Esophagus muscularis mucosa (tissue), 4 donors: Measurements from ENCODE around the gene CALHM1. TPM values are rescaled to one million over a fixed set of nuclear protein-coding genes. Genes with fewer than 3 reads are reported as not detected.

ENCODE experiments used
- DNase-seq: peaks from one replicate; pipeline ENCODE4 v3.0.0-alpha.2; 2017; ENCODE audit errors: extremely low spot score
- H3K27ac ChIP-seq, 4 donors: fragments of 200-600 bp; sonication (generic); replicated peaks in 1 of 4; 1 replicate in 3 of 4; 2 replicates in 1 of 4; pipeline ENCODE4 v1.5.1; 2016 to 2019; ENCODE audit warnings: mild to moderate bottlenecking in 1 of 4
- H3K27me3 ChIP-seq, 4 donors: fragments of 200-600 bp; sonication (generic); one replicate each; pipeline versions ENCODE4 v1.5.1 to v1.6.0; 2016 to 2019
- H3K36me3 ChIP-seq, 4 donors: fragments of 200-600 bp; sonication (generic); one replicate each; pipeline ENCODE4 v1.5.1; 2016 to 2019
- H3K4me1 ChIP-seq, 4 donors: fragments of 200-600 bp; sonication (generic); one replicate each; pipeline ENCODE4 v1.5.1; 2016 to 2019
- H3K4me3 ChIP-seq, 4 donors: fragments of 200-600 bp; sonication (generic); 1 replicate in 2 of 4; 2 replicates in 2 of 4; pipeline ENCODE4 v1.5.1; 2016 to 2019; ENCODE audit warnings: mild to moderate bottlenecking in 4 of 4, moderate library complexity in 1 of 4
- H3K9me3 ChIP-seq, 4 donors: fragments of 200-600 bp; sonication (generic); 1 replicate in 3 of 4; 2 replicates in 1 of 4; pipeline ENCODE4 v1.5.1; 2016 to 2019
- EP300 ChIP-seq: sonication (generic); formaldehyde crosslinking; IDR thresholded peaks from one replicate; pipeline ENCODE4 v1.6.1; 2017; ENCODE audit warnings: antibody characterized with exemption
- POLR2A ChIP-seq: fragments of 450-650 bp; IDR thresholded peaks from one replicate; pipeline ENCODE4 v1.6.1; 2017; ENCODE audit warnings: antibody characterized with exemption, moderate library complexity, mild to moderate bottlenecking, low read depth
- POLR2AphosphoS5 ChIP-seq, 2 donors: sonication (generic); formaldehyde crosslinking; IDR thresholded peaks; one replicate each; pipeline ENCODE4 v1.6.1; 2017; ENCODE audit warnings: antibody characterized with exemption in 2 of 2
- WGBS: methylation state at CpG from one replicate; pipeline ENCODE4 v1.1.5; 2018; 5-methylcytosine and 5-hydroxymethylcytosine counted together
- intact Hi-C: fragments of 100-400 bp; cut with DNase I; formaldehyde crosslinking; loops from one replicate; pipeline ENCODE4 v1.15.1; 2023
- total RNA-seq, 4 donors: library from RNA; depleted of rRNA; stranded (reverse); fragments of >200 nt; gene quantifications; one replicate each; pipeline versions ENCODE4 v1.1.0 to v1.2.1, GENCODE V29; 2016
- TF ChIP-seq, protein P1 (sequence below), 3 experiments: fragments of 200-600 bp in 2 of 3; fragments of 450-650 bp in 1 of 3; sonication (generic) in 2 of 3; IDR thresholded peaks; one replicate each; pipeline ENCODE4 v1.5.1; 2017 to 2019; ENCODE audit warnings: antibody characterized with exemption in 3 of 3, mild to moderate bottlenecking in 2 of 3, moderate library complexity in 1 of 3

CALHM1 gene
- total RNA-seq, 4 donors from 2014 or later, result not detected

GRCh38 chr10:103457896-103458583, 660 bp downstream of the CALHM1 start:
- Histone ChIP-seq H3K4me1 (peaks cover 0 to 3% (median under 1%) of the 10 kb centered on the region in 4 donors), H3K4me3 (no peak overlapping the region), H3K27ac (no peak overlapping the region), H3K27me3 (no peaks in the 10 kb centered on the region), H3K9me3 (no peaks in the 10 kb centered on the region), H3K36me3 (no peaks in the 10 kb centered on the region)
- WGBS, result 98% methylated on average over 14 of the region's 39 CpGs
- TF ChIP-seq POLR2AphosphoS5 (IDR thresholded peaks at IDR 0.05), result no peak
- no peak for TF ChIP-seq EP300
- TF ChIP-seq POLR2A, result no peak
- TF ChIP-seq, protein P1, sequence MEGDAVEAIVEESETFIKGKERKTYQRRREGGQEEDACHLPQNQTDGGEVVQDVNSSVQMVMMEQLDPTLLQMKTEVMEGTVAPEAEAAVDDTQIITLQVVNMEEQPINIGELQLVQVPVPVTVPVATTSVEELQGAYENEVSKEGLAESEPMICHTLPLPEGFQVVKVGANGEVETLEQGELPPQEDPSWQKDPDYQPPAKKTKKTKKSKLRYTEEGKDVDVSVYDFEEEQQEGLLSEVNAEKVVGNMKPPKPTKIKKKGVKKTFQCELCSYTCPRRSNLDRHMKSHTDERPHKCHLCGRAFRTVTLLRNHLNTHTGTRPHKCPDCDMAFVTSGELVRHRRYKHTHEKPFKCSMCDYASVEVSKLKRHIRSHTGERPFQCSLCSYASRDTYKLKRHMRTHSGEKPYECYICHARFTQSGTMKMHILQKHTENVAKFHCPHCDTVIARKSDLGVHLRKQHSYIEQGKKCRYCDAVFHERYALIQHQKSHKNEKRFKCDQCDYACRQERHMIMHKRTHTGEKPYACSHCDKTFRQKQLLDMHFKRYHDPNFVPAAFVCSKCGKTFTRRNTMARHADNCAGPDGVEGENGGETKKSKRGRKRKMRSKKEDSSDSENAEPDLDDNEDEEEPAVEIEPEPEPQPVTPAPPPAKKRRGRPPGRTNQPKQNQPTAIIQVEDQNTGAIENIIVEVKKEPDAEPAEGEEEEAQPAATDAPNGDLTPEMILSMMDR (IDR thresholded peaks at IDR 0.05), result no peak
- DNase-seq, result no peak
- intact Hi-C loops, result no loop called here

DNA sequence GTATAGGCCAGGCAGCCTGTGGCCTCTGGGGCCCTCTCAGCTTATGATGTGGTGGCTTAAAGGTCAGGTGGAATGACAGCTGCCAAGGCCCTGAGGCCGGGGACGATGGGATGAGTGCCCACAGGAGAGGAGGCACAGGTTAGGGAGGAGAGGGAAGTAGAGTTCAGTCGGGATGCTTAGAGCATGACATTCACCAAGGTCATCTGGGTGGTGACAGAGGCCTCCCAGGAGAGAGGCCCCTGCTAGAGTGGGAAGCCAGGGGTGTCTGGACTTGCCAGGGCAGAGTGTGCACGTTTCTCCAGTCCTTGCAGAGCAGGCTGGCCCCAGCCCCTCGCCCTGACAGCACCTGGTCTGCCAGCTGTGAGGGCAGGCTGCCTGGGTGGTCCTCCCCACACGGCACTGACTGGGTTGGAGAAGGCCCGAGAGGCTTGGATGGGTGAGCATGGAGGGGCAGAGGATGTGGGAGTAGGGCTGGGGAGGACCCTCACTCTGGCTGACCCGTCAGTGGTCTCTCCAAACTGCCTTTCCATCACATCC, 1.5 kb downstream of the CALHM1 start:
- Histone ChIP-seq H3K27ac (no peak overlapping the region), H3K4me3 (no peak overlapping the region), H3K4me1 (peaks cover 0 to 11% (median 8%) of the 10 kb centered on the region in 4 donors), H3K9me3 (no peaks in the 10 kb centered on the region), H3K36me3 (no peaks in the 10 kb centered on the region), H3K27me3 (no peaks in the 10 kb centered on the region)
- TF ChIP-seq POLR2A (no peak), EP300 (no peak), POLR2AphosphoS5 (IDR thresholded peaks at IDR 0.05) (no peak)
- TF ChIP-seq, protein P1 (IDR thresholded peaks at IDR 0.05), result no peak
- WGBS, result 97% methylated on average over 6 of the region's 8 CpGs
- intact Hi-C loops, result no loop called here
- no peak for DNase-seq

- TF ChIP-seq POLR2AphosphoS5 (IDR thresholded peaks at IDR 0.05) (no peak), EP300 (no peak), POLR2A (no peak)
- TF ChIP-seq, protein P1 (IDR thresholded peaks at IDR 0.05), result no peak
- Histone ChIP-seq H3K4me1 (peaks cover 0 to 18% (median 16%) of the 10 kb centered on the region in 4 donors), H3K4me3 (no peak overlapping the region), H3K9me3 (no peaks in the 10 kb centered on the region), H3K36me3 (no peaks in the 10 kb centered on the region), H3K27me3 (no peaks in the 10 kb centered on the region), H3K27ac (no peak overlapping the region)
- no peak for DNase-seq
- 89% methylated on average over 8 of the region's 9 CpGs for WGBS
- intact Hi-C loops, result no loop called here
Measured at GRCh38 chr10:103456074-103456660, 2.5 kb downstream of the CALHM1 start.

DNA sequence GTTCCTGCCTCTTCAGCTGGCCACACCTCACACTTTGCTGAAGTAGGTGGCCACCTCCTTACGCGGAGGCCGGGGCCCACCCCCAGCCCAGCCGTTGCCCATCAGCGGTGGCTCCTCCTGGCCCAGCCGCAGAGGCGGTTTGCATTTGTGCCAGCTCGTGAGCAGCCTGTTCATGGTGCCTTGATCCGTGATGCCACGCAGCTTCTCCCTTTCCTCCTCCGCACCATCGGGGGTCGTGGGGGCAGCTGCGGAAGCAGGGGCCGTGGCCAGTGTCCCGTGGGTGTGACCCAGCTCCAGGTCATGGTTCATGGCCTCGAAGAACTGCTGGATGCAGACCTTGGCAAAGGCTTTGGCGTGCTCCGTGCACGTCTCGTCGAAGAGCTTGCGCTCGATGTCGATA, 3.5 kb downstream of the CALHM1 start:
- 90% methylated on average over 22 of the region's 25 CpGs for WGBS
- peaks cover 0 to 5% (median under 1%) of the 10 kb centered on the region in 4 donors for H3K36me3 ChIP-seq
- H3K27ac ChIP-seq, result no peak overlapping the region
- H3K27me3 ChIP-seq, result no peaks in the 10 kb centered on the region
- no peak for TF ChIP-seq POLR2A
- intact Hi-C loops, result no loop called here
- no peak for DNase-seq
- H3K9me3 ChIP-seq, result no peaks in the 10 kb centered on the region
- H3K4me3 ChIP-seq, result no peak overlapping the region
- peaks cover 5 to 27% (median 25%) of the 10 kb centered on the region in 4 donors for H3K4me1 ChIP-seq

DNA sequence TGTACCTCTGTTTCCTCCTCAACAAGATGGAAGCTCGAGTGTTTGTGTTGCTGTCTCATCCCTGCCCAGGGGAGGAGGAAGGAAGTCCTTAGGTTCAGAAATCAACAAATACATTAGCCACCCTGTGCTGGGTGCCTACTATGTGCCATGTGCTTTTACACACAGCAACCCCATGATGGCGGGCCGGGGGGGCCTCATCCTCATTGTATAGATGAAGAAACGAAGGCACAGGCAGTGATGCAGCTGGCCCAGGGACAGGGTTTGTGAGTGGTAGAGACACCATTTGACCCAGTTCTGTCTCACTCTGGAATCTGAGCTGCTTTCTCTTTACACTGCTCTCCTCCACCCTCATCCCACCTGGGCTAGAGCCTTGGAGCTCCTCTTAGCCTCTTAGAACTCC, 4.7 kb downstream of the CALHM1 start:
- WGBS, result 86% methylated on average over 4 of the region's 4 CpGs
- DNase-seq, result no peak
- Histone ChIP-seq H3K27ac (no peak overlapping the region), H3K9me3 (no peaks in the 10 kb centered on the region), H3K27me3 (no peaks in the 10 kb centered on the region), H3K4me3 (no peak overlapping the region), H3K4me1 (peaks cover 16 to 39% (median 37%) of the 10 kb centered on the region in 4 donors), H3K36me3 (peaks cover 5 to 17% (median 13%) of the 10 kb centered on the region in 4 donors)
- no peak for TF ChIP-seq POLR2AphosphoS5 (IDR thresholded peaks at IDR 0.05)
- intact Hi-C loops, result no loop called here
